ENCODE data around the gene B3GLCT. TPM values are rescaled to one million over a fixed set of nuclear protein-coding genes. Genes with fewer than 3 reads are reported as not detected.

B3GLCT gene
- total and polyA plus RNA-seq, 4 donors = 1.5 to 3.6 (median 2.2) TPM

DNA sequence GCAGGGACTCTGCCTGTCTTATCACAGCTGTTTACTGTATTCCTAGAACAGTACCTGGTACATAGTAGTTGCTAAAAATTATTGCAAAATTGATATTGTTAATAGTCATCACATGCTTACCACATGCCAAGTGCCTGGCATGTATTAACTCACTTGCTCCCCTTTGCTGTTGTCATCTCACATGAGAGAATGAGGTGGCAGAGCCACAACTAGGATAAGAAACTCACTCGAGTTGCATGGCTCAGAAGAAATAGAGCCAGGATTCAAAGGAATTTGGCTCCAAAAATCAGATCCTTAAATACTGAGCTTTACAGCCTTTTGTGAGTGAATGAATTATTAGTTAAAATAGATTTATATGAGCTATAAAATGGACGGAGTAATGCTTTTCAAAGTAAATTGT, 42.6 kb downstream of the B3GLCT start:
- no peaks in the 10 kb centered on the region for H3K4me1 ChIP-seq (ENCODE audit: control insufficient read depth in 4 of 4, insufficient read depth in 4 of 4, low read length in 3 of 4)
- TF ChIP-seq, protein P1, sequence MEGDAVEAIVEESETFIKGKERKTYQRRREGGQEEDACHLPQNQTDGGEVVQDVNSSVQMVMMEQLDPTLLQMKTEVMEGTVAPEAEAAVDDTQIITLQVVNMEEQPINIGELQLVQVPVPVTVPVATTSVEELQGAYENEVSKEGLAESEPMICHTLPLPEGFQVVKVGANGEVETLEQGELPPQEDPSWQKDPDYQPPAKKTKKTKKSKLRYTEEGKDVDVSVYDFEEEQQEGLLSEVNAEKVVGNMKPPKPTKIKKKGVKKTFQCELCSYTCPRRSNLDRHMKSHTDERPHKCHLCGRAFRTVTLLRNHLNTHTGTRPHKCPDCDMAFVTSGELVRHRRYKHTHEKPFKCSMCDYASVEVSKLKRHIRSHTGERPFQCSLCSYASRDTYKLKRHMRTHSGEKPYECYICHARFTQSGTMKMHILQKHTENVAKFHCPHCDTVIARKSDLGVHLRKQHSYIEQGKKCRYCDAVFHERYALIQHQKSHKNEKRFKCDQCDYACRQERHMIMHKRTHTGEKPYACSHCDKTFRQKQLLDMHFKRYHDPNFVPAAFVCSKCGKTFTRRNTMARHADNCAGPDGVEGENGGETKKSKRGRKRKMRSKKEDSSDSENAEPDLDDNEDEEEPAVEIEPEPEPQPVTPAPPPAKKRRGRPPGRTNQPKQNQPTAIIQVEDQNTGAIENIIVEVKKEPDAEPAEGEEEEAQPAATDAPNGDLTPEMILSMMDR (IDR thresholded peaks at IDR 0.05; ENCODE audit: low read depth, low read length, missing input control) = no peak
- TF ChIP-seq RAD21 (IDR thresholded peaks at IDR 0.05) (no peak), FOXA2 (IDR thresholded peaks at IDR 0.05) (no peak), SP1 (IDR thresholded peaks at IDR 0.05) (no peak), HNF4A (conservative IDR thresholded peaks at IDR 0.05) (no peak), TAF1 (conservative IDR thresholded peaks at IDR 0.05) (no peak), GABPA (IDR thresholded peaks at IDR 0.05 in 1 of 2, conservative IDR thresholded peaks at IDR 0.05 in 1 of 2) (no peak), RXRA (IDR thresholded peaks at IDR 0.05) (no peak), EGR1 (IDR thresholded peaks at IDR 0.05; ENCODE audit: low read depth in 2 of 2) (no peak), JUND (IDR thresholded peaks at IDR 0.05) (no peak), YY1 (IDR thresholded peaks at IDR 0.05) (no peak), FOXA1 (IDR thresholded peaks at IDR 0.05) (no peak), HNF4G (IDR thresholded peaks at IDR 0.05) (no peak), NR2F2 (IDR thresholded peaks at IDR 0.05) (no peak)
- TF ChIP-seq, protein P2, sequence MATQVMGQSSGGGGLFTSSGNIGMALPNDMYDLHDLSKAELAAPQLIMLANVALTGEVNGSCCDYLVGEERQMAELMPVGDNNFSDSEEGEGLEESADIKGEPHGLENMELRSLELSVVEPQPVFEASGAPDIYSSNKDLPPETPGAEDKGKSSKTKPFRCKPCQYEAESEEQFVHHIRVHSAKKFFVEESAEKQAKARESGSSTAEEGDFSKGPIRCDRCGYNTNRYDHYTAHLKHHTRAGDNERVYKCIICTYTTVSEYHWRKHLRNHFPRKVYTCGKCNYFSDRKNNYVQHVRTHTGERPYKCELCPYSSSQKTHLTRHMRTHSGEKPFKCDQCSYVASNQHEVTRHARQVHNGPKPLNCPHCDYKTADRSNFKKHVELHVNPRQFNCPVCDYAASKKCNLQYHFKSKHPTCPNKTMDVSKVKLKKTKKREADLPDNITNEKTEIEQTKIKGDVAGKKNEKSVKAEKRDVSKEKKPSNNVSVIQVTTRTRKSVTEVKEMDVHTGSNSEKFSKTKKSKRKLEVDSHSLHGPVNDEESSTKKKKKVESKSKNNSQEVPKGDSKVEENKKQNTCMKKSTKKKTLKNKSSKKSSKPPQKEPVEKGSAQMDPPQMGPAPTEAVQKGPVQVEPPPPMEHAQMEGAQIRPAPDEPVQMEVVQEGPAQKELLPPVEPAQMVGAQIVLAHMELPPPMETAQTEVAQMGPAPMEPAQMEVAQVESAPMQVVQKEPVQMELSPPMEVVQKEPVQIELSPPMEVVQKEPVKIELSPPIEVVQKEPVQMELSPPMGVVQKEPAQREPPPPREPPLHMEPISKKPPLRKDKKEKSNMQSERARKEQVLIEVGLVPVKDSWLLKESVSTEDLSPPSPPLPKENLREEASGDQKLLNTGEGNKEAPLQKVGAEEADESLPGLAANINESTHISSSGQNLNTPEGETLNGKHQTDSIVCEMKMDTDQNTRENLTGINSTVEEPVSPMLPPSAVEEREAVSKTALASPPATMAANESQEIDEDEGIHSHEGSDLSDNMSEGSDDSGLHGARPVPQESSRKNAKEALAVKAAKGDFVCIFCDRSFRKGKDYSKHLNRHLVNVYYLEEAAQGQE (IDR thresholded peaks at IDR 0.05) = no peak
- TF ChIP-seq, protein P3, sequence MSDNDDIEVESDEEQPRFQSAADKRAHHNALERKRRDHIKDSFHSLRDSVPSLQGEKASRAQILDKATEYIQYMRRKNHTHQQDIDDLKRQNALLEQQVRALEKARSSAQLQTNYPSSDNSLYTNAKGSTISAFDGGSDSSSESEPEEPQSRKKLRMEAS (IDR thresholded peaks at IDR 0.05) = no peak
- TF ChIP-seq, protein P4, sequence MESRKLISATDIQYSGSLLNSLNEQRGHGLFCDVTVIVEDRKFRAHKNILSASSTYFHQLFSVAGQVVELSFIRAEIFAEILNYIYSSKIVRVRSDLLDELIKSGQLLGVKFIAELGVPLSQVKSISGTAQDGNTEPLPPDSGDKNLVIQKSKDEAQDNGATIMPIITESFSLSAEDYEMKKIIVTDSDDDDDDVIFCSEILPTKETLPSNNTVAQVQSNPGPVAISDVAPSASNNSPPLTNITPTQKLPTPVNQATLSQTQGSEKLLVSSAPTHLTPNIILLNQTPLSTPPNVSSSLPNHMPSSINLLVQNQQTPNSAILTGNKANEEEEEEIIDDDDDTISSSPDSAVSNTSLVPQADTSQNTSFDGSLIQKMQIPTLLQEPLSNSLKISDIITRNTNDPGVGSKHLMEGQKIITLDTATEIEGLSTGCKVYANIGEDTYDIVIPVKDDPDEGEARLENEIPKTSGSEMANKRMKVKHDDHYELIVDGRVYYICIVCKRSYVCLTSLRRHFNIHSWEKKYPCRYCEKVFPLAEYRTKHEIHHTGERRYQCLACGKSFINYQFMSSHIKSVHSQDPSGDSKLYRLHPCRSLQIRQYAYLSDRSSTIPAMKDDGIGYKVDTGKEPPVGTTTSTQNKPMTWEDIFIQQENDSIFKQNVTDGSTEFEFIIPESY (IDR thresholded peaks at IDR 0.05) = no peak
- TF ChIP-seq, protein P5, sequence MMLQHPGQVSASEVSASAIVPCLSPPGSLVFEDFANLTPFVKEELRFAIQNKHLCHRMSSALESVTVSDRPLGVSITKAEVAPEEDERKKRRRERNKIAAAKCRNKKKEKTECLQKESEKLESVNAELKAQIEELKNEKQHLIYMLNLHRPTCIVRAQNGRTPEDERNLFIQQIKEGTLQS (IDR thresholded peaks at IDR 0.05) = no peak
- no peaks in the 10 kb centered on the region for H3K36me3 ChIP-seq (ENCODE audit: control insufficient read depth in 4 of 4, insufficient read depth in 3 of 4, low read depth in 1 of 4, low read length in 3 of 4)
- DNase-seq (ENCODE audit: low spot score) = no peak
- 85% methylated on average over 2 of the region's 2 CpGs for WGBS
- H3K27ac ChIP-seq (ENCODE audit: low read depth in 1 of 2, low read length in 2 of 2) = no peak overlapping the region
- no peak overlapping the region for H3K9ac ChIP-seq (ENCODE audit: low read depth in 1 of 2, low read length in 2 of 2)
- no peaks in the 10 kb centered on the region for H3K9me3 ChIP-seq (ENCODE audit: control insufficient read depth in 4 of 4, low read length in 3 of 4)
- H3K4me3 ChIP-seq (ENCODE audit: low read depth in 1 of 3, low read length in 3 of 3) = no peak overlapping the region
- no peaks in the 10 kb centered on the region for H3K27me3 ChIP-seq (ENCODE audit: control insufficient read depth in 4 of 4, insufficient read depth in 4 of 4, low read length in 3 of 4)

All from liver (tissue), 9 donors.